Activated CD4-positive, alpha-beta T cell treated with anti-CD3 and anti-CD28 coated beads for 1 hour (primary cell): ENCODE data around the gene KBTBD3.

ENCODE experiments used
- DNase-seq: peaks from one replicate; pipeline ENCODE4 v3.0.0-alpha.2; 2020

The KBTBD3 gene

GRCh38 chr11:106076919-106077608, at the start of gene KBTBD3:
TSS of gene KBTBD3 (minus strand) at chr11:106077347. CDS start at chr11:106059097, 18,250 bp downstream.
- peak; percentile 96 for DNase-seq

GRCh38 chr11:106121570-106122320, 44.6 kb upstream of the KBTBD3 start:
- no peak for DNase-seq

GRCh38 chr11:106105986-106106385, 28.8 kb upstream of the KBTBD3 start:
- no peak for DNase-seq

- DNase-seq, result no peak
Measured at GRCh38 chr11:106101819-106102218, 24.7 kb upstream of the KBTBD3 start.

DNA sequence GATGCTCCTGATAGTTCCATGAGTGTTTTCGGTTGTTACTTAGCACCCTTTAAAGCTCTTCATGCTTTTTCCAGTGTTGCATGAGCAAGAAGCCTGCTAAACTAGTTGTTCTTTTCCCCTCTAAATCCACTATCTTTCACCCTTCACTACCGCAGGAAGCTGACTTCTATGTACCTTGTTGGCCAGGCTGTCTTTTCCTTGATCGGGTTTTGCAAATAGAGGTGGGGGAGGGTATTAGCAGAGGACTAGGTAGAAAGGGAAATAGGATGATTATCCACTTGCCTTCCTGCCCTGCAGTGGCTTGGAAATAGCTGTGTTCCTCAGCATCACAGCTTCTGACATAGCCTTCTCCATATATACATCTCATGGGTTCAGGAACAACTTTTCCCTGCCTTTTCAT, 24.2 kb upstream of the KBTBD3 start:
- DNase-seq, result no peak

DNA sequence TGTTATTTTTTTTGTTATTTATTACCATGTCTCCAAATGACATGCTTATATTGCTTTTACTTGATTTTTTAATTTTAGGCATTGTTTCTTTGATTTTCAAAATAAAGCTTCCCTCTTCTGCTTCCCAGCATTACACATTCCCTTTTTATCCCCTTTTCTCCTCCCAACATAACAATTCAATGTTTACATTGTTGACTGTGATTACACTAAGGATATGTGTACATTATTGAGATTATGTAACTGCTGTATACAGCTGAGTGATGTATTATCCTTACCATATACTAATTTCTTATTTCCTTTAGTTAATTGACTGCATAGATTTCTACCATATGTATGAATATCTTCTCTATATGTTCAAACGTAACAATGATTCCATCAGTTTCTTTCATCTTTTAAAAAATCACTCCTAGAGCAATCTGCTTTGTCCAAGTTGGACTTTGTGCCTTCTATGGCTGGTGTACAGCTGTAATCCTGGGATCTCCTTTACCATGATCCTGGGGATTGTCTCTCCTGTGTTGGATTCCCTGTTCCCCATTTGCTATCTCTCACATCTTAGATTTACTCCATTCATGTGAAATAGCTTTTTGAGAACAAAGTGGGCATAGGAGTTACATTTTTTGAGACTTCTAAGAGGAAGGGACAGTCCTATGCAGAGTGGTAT, 21.9 kb upstream of the KBTBD3 start:
- no peak for DNase-seq

DNA sequence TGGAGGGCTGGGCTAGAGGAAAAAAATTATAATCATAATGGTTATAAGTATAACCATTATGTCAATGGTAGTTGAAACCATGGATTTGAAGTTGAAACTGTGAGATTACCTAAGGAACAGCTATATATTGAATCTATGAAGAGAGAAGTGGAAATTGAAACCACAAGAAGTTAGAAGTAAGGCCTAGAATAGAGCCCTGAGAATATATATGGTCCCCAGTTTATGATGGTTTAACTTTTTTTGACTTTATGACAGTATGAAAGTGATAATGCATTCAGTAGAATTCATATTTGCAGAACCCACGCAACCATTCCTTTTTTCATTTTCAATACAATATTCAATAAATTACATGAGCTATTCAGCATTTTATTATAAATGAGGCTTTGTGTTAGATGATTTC, 15.3 kb upstream of the KBTBD3 start:
- no peak for DNase-seq

- DNase-seq, result no peak
Measured at GRCh38 chr11:106091480-106092123, 14.5 kb upstream of the KBTBD3 start.

DNA sequence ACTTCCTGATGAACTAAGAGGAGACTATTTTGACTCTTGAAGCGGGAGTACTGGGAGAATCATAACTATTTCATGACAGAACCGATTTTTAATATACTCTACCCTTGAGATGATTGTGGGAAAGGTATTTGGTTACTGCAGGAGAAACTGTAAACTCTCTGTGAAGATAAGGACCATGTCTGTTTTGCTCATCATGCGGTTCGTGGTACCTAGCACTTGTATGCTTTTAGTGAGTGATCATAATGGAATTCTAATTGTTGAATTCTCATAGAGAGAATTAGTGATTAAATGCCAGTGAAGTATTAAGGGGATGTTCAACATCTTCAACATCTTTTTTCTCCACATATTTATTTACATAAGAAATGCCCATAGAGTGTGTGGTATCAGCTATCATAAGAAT, 11.7 kb upstream of the KBTBD3 start:
- DNase-seq, result no peak

GRCh38 chr11:106087815-106088435, 10.8 kb upstream of the KBTBD3 start:
- peak; percentile 13 for DNase-seq

DNA sequence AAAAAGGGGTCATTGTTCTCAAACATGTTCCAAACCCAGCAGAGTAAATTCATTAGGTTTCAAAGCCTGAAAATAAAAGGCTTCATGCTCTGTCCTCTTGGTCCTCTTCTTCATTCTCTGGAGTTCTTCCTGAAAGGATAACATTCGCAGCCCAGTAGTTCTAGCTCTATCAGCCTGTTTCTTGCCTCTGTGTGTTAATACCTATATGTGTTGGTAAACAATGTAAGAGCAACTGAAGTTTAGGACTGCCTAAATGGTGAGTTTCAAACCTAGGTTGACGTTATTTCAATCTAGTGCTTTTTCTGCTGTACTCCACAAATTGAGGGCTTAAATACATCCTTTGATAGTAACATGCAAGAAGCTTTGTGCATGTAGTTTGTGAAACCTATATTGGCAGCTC, 9.7 kb upstream of the KBTBD3 start:
- no peak for DNase-seq

- DNase-seq, result no peak
Measured at GRCh38 chr11:106086135-106086534, 9.0 kb upstream of the KBTBD3 start.

DNA sequence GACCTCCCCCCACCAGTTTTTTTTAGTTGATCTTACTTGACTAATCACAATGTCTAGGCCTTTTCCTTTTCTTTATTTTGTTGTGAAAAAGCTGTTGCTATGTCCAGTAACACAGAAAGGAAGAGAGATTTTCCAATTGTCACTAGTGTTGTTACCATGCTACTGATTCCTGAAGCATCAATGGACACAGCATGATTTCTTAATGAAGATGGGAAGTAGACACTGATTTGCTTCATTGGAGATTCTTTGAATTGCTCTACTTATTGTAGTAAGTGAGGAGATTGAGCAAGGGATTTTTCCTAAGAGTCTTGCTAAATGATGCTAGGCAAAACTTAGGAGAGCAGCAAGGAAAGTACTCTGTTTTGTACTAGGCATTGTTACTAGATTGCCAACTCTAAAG, 4.9 kb upstream of the KBTBD3 start:
- DNase-seq, result no peak

DNA sequence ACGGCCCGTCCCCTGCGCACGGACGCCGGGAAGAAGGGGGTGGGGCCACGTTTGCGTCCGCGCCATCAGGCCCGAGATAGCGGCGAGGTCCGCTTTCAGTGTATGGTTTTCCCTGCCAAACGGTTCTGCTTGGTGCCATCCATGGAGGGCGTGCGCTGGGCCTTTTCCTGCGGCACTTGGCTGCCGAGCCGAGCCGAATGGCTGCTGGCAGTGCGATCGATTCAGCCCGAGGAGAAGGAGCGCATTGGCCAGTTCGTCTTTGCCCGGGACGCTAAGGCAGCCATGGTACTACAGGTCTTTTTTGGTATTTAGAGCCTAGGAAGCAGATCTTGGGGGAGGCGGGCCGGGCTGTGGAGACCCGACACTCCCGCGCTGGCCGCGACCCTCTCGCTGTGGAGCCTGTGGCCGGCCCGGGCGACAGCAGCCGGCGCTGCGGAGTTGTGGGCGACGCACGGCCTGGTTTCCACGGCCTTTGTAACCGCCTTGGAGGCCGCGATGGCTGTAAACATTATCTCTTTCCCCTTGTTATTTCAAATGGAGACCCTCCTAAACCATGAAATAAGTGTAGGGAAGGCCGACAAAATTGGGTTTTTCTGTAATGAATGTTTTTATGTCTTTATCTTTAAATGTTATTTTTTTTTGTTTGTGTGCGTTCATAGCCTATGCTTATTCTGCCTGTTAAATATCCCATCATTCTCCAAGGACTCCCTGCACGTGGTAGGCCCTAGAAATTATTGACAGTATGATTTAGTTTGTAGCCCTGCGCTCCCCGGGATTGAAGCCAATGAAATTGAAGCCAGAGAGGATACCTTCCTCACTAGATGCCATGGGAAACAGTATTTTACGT, 685 bp upstream of the KBTBD3 start, which contains the start of gene AASDHPPT:
AASDHPPT (plus strand) TSS at position 54 of the 847 bp plus-strand sequence; CDS start at position 103, 49 bp downstream.
- DNase-seq, result no peak

DNA sequence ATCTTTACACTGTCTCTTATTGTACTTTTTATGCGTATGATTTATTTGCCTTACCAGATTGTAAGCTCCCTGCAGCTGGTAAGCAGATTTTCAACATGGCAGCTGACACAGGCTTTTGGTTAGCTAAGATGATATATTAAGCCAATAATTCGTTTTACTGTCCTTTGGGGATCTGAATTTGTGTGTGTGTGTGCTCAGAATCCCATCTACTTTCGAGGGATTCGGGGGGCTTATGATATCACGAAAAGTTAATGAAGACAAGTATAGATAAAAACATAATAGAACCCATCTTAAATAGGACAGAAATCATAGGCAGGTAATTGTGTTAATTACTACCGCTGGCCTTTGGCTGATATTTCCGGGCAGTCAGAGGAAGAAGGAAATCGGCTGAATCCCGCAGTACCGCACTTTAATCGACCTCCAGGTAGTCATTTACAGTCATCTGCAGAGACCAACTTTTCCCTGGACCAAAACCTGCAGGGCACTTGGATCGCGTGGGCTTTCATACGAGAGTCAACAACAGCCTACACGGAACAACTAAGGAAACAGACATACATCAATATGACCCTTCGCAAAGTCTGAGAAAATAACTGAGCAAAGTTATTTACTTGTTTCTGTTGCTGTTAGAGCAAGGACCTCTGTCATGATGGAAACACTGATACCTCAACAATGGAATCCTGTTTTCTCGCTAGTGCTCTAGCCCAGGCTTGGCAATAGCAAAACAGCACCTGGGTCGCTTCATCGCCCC, 802 bp downstream of the KBTBD3 start:
- no peak for DNase-seq

DNA sequence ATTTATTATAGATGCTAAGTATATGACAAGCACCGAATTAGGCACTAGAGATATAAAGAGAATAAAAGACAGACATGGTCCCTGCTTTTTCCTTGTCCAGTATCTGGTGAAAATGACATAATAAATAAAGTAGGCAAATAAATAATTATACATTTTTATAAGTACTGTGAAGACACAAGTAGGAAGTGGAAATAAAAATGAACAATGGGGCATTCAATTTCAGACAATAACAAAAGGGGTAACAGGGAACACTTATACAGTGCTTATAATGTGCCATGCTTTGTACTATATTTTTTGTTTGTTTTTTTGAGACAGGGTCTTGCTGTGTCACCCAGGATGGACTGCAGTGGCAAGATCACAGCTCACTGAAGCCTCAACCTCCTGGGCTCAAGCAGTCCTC, 4.3 kb downstream of the KBTBD3 start:
- DNase-seq, result no peak

- no peak for DNase-seq
Measured at GRCh38 chr11:106070606-106071005, 6.5 kb downstream of the KBTBD3 start.

DNA sequence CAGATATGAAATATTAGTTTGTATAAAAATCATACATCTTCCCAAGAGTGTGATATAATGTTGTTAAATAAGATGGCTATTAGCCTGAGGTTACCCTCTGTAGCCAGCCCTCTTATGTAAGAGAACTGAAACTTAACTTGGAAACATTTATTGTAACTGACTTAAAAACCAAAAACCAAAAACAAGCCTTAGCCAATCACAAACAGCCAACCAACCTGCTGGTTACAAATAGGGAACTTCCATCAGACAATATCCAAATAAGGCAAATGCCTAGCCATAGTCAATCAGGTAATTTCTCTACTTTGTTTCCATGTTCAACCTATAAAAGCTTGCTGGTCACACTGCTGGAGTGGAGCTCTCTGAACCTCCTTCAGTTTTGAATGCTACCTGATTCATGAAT, 14.1 kb downstream of the KBTBD3 start:
- DNase-seq, result no peak

- DNase-seq, result no peak
Measured at GRCh38 chr11:106061954-106062949, 14.9 kb downstream of the KBTBD3 start.

DNA sequence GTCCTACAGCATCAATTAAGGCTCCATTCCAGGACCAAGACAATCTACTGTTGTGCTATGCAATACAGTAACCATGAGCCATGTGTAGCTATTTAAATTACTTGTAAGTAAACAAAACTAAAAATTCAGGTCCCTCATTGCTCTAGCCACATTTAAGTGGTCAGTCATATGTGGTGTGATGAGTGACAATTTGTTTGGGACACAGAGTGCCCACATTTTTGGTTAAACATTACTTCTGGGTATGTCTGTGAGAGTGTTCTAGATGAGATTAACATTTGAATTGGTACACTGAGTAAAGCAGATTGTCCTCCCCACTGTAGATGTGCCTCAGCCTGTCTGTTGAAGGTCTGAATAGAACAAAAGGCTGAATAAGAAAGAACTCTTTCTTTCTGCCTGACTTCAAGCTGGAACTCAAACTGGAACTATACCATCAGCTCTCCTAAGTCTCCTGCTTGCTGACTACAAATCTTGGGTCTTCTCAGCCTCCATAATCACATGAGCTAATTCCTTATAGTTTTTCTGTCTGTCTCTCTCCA, 15.8 kb downstream of the KBTBD3 start:
- DNase-seq, result no peak
